Neural progenitor cell (in vitro differentiated cells): Measurements from ENCODE around the gene HOXA10. TPM values are rescaled to one million over a fixed set of nuclear protein-coding genes. Genes with fewer than 3 reads are reported as not detected.

ENCODE experiments used
- DNase-seq: peaks from one replicate; pipeline ENCODE4 v3.0.0-alpha.2; 2016; ENCODE audit warnings: low spot score
- H2AFZ ChIP-seq: fragments of 200-600 bp; sonication (generic); replicated peaks from 2 replicates; pipeline ENCODE4 v1.6.1; 2016; ENCODE audit warnings: antibody characterized with exemption
- H3F3A ChIP-seq: fragments of 200-600 bp; sonication (generic); 2 replicates; pipeline ENCODE4 v1.6.1; 2016; ENCODE audit warnings: antibody characterized with exemption, low read depth
- H3K27ac ChIP-seq: fragments of 200-600 bp; sonication (generic); 2 replicates; pipeline ENCODE4 v1.5.1; 2016; ENCODE audit warnings: mild to moderate bottlenecking
- H3K27me3 ChIP-seq: fragments of 200-600 bp; sonication (generic); 2 replicates; pipeline ENCODE4 v1.6.1; 2016; ENCODE audit warnings: mild to moderate bottlenecking, moderate library complexity
- H3K36me3 ChIP-seq: fragments of 200-600 bp; sonication (generic); 2 replicates; pipeline ENCODE4 v1.5.1; 2016
- H3K4me1 ChIP-seq: fragments of 200-600 bp; sonication (generic); 2 replicates; pipeline ENCODE4 v1.6.1; 2016; ENCODE audit warnings: mixed run types
- H3K4me2 ChIP-seq: fragments of 200-600 bp; sonication (generic); 2 replicates; pipeline ENCODE4 v1.6.1; 2016
- H3K4me3 ChIP-seq: fragments of 200-600 bp; sonication (generic); 2 replicates; pipeline ENCODE4 v1.5.1; 2016
- H3K79me2 ChIP-seq: fragments of 200-600 bp; sonication (generic); 2 replicates; pipeline ENCODE4 v1.6.1; 2016; ENCODE audit warnings: low read depth
- H3K9ac ChIP-seq: fragments of 200-600 bp; sonication (generic); 2 replicates; pipeline ENCODE4 v1.6.1; 2016
- H3K9me3 ChIP-seq: fragments of 200-600 bp; sonication (generic); 2 replicates; pipeline ENCODE4 v1.5.1; 2016; ENCODE audit warnings: low read depth
- H4K20me1 ChIP-seq: fragments of 200-600 bp; sonication (generic); 2 replicates; pipeline ENCODE4 v1.6.1; 2016; ENCODE audit warnings: low read depth
- H3K27ac Mint-ChIP-seq: 3 replicates; pipeline ENCODE4 v1.8.0; 2021; ENCODE audit warnings: mixed read lengths
- H3K27me3 Mint-ChIP-seq: 2 replicates; pipeline ENCODE4 v1.8.0; 2022; ENCODE audit warnings: low read depth, mild to moderate bottlenecking, inconsistent platforms, moderate library complexity, mixed read lengths; ENCODE audit not compliant: insufficient read depth
- H3K36me3 Mint-ChIP-seq: 3 replicates; pipeline ENCODE4 v1.8.0; 2021; ENCODE audit warnings: mixed read lengths
- H3K4me1 Mint-ChIP-seq: 3 replicates; pipeline ENCODE4 v1.8.0; 2021; ENCODE audit warnings: mixed read lengths
- H3K4me3 Mint-ChIP-seq: 3 replicates; pipeline ENCODE4 v1.8.0; 2021; ENCODE audit warnings: mild to moderate bottlenecking, moderate library complexity, mixed read lengths
- H3K9me3 Mint-ChIP-seq: 3 replicates; pipeline ENCODE4 v1.8.0; 2020; ENCODE audit warnings: mixed read lengths
- EZH2 ChIP-seq: fragments of 200-600 bp; sonication (generic); IDR thresholded peaks from 2 replicates; pipeline ENCODE4 v1.6.1; 2017; ENCODE audit warnings: antibody characterized with exemption, mild to moderate bottlenecking, moderate library complexity
- EZH2phosphoT487 ChIP-seq: fragments of 200-600 bp; sonication (generic); IDR thresholded peaks from 2 replicates; pipeline ENCODE4 v1.6.1; 2017; ENCODE audit warnings: antibody characterized with exemption
- total RNA-seq: library from RNA; depleted of rRNA; stranded (reverse); fragments of >200 nt; gene quantifications from 2 replicates; pipeline ENCODE4 v1.2.3, GENCODE V29; 2015; ENCODE audit warnings: low replicate concordance
- TF ChIP-seq, protein P1 (sequence below): fragments of 200-600 bp; sonication (generic); IDR thresholded peaks from 2 replicates; pipeline ENCODE4 v1.5.1; 2017; ENCODE audit warnings: antibody characterized with exemption, mild to moderate bottlenecking

Gene HOXA10
- total RNA-seq, 1 donor from 2014 or later: not detected

DNA sequence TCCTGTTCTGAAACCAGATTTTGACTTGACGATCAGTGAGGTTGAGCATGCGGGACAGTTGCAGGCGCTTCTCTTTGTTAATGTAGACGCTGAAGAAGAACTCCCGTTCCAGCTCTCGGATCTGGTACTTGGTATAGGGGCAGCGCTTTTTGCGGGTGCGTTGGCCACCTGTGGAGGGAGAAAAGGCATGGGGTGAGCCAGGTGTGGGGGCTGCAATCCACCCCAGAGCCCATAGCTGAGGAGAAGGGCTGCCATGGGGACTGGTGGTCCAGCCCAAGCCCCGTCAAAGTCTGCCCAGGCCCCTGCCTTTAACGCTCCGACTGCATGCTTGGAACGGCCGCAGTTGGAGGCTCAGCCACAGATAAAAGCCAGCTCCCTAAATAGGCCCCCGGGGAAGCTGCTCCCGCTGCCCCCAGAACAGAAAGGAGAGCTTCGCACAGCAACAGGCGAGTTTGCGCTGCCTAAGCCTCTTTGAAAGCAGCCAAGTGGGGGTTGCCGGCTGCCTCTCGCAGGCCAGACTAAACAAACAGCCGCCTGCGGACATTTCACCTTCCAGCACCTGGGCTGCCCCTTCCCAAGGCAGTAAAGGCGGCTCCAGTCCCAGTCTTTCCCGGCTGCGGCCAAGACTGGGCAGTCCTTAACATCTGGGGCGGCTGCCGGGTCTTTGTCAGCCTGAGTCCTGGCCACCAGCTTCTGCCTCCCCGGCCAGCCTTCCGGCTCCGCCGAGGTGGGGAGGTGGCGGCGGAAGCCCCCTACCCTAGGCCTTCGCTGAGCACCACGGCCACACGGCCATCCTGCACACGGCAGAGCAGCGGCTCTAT is 9.0 kb upstream of the HOXA10 start:
- H3K36me3 Mint-ChIP-seq: no peaks in the 10 kb centered on the region
- H3K4me3 ChIP-seq: no peak overlapping the region
- peaks cover 13% of the 10 kb centered on the region for H3K4me1 Mint-ChIP-seq
- peaks cover 100% of the 10 kb centered on the region for H3K27me3 ChIP-seq
- H3K9me3 Mint-ChIP-seq: peaks cover 18% of the 10 kb centered on the region
- no peak overlapping the region for H3K27ac Mint-ChIP-seq
- peaks cover 100% of the 10 kb centered on the region for H4K20me1 ChIP-seq
- peaks cover 14% of the 10 kb centered on the region for H3K4me1 ChIP-seq
- H3K4me3 Mint-ChIP-seq: no peak overlapping the region
- H3K9ac ChIP-seq: no peak overlapping the region
- no peaks in the 10 kb centered on the region for H3K9me3 ChIP-seq
- no peak overlapping the region for H2AFZ ChIP-seq
- peak; percentile 79 for DNase-seq
- H3K79me2 ChIP-seq: no peaks in the 10 kb centered on the region
- peaks cover 17% of the 10 kb centered on the region for H3F3A ChIP-seq
- H3K36me3 ChIP-seq: no peaks in the 10 kb centered on the region
- peak overlapping the region; percentile 57 for H3K4me2 ChIP-seq
- peaks cover 95% of the 10 kb centered on the region for H3K27me3 Mint-ChIP-seq
- TF ChIP-seq EZH2phosphoT487 (peak; percentile 39), EZH2 (peak; percentile 97)
- TF ChIP-seq, protein P1, sequence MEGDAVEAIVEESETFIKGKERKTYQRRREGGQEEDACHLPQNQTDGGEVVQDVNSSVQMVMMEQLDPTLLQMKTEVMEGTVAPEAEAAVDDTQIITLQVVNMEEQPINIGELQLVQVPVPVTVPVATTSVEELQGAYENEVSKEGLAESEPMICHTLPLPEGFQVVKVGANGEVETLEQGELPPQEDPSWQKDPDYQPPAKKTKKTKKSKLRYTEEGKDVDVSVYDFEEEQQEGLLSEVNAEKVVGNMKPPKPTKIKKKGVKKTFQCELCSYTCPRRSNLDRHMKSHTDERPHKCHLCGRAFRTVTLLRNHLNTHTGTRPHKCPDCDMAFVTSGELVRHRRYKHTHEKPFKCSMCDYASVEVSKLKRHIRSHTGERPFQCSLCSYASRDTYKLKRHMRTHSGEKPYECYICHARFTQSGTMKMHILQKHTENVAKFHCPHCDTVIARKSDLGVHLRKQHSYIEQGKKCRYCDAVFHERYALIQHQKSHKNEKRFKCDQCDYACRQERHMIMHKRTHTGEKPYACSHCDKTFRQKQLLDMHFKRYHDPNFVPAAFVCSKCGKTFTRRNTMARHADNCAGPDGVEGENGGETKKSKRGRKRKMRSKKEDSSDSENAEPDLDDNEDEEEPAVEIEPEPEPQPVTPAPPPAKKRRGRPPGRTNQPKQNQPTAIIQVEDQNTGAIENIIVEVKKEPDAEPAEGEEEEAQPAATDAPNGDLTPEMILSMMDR: no peak
- no peak overlapping the region for H3K27ac ChIP-seq

GRCh38 chr7:27182285-27182841 is 8.2 kb upstream of the HOXA10 start:
- Mint-ChIP-seq H3K27me3 (peaks cover 95% of the 10 kb centered on the region), H3K36me3 (no peaks in the 10 kb centered on the region), H3K27ac (no peak overlapping the region), H3K4me3 (no peak overlapping the region), H3K9me3 (peaks cover 21% of the 10 kb centered on the region), H3K4me1 (peaks cover 13% of the 10 kb centered on the region)
- no peak for DNase-seq
- Histone ChIP-seq H3K9ac (no peak overlapping the region), H3K79me2 (no peaks in the 10 kb centered on the region), H3K4me3 (no peak overlapping the region), H3F3A (peaks cover 17% of the 10 kb centered on the region), H4K20me1 (peaks cover 100% of the 10 kb centered on the region), H3K36me3 (no peaks in the 10 kb centered on the region), H2AFZ (no peak overlapping the region), H3K27ac (no peak overlapping the region), H3K27me3 (peaks cover 100% of the 10 kb centered on the region), H3K4me2 (no peak overlapping the region), H3K9me3 (no peaks in the 10 kb centered on the region), H3K4me1 (peaks cover 14% of the 10 kb centered on the region)
- TF ChIP-seq EZH2 (no peak), EZH2phosphoT487 (no peak)
- TF ChIP-seq, protein P1: no peak

DNA sequence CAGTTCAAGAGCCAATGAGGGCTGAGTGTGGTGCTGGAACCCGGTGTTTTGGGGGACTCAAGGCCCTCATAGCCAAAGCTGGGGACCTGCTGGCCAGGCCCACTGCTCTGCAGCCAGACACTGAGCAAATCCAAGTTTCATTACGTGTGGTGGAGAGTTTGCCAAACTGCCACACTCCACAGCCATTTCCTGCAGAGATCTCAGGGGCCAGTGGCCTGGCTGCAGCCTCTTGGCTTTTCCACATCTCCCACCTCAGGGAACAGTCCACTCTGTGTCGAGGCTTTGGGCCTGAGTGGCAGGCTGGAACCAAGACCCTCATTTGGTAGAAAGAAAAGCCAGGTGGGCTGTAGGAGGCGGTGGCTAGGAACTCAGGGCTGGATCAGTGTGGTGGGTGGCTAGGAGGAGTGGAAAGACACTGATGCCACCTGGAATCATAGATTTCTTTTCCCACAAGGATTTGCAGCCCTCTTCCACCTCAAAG is 7.7 kb upstream of the HOXA10 start:
- Histone ChIP-seq H3K27ac (no peak overlapping the region), H3K36me3 (no peaks in the 10 kb centered on the region), H3K79me2 (no peaks in the 10 kb centered on the region), H3K4me3 (no peak overlapping the region), H2AFZ (no peak overlapping the region), H3F3A (peaks cover 17% of the 10 kb centered on the region), H3K4me1 (peaks cover 14% of the 10 kb centered on the region), H4K20me1 (peaks cover 100% of the 10 kb centered on the region), H3K9ac (no peak overlapping the region), H3K27me3 (peaks cover 100% of the 10 kb centered on the region), H3K9me3 (no peaks in the 10 kb centered on the region), H3K4me2 (no peak overlapping the region)
- Mint-ChIP-seq H3K9me3 (peaks cover 21% of the 10 kb centered on the region), H3K4me3 (no peak overlapping the region), H3K36me3 (no peaks in the 10 kb centered on the region), H3K27me3 (peaks cover 95% of the 10 kb centered on the region), H3K4me1 (peaks cover 13% of the 10 kb centered on the region), H3K27ac (no peak overlapping the region)
- no peak for DNase-seq
- TF ChIP-seq EZH2: no peak
